Measurements from ENCODE around the gene PTPRN2.

Gene PTPRN2

DNA sequence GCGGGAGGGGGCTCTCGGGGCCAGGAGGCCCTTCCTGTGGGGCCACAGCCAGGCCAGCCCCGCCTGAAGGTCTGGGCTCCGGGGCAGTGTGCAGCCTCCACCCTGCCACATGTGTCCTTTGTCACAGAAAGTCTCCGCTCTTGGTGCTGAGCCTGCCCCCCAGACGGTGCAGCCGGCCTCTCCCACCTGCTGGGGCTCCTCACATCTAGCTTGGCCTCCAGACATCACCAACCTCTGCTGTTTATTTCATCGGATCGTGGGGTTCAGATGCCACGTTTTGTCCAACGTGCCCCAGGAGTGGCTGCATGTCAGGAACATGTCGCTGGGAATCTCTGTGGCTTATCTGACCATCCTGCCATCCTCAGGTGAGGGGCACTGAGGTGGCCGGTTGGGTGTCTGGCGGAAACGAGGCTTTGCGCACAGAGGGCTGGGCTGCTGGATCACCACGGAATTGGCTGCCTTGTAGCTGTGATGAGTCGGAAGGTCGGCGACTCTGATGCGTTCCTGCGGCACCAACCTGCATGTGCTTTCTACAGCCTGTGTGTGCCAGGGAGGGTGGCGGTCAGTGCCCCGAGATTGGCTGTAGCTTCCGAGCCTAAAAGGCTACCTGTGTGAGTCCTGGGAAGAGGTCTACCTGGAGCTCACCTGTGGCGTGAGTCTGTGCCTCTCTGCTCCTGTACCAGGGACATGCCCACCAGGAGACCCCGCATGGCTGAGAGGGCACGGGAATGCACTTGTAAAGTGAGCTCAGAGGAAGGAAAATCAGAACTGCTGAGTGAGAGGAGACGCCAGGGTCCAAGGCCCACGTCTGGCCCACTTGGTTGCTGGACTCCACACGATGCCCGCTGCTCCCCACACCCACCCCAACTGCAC, 934.4 kb downstream of the PTPRN2 start:
- no peak for DNase-seq (ENCODE audit: low read depth in 2 of 2)

DNA sequence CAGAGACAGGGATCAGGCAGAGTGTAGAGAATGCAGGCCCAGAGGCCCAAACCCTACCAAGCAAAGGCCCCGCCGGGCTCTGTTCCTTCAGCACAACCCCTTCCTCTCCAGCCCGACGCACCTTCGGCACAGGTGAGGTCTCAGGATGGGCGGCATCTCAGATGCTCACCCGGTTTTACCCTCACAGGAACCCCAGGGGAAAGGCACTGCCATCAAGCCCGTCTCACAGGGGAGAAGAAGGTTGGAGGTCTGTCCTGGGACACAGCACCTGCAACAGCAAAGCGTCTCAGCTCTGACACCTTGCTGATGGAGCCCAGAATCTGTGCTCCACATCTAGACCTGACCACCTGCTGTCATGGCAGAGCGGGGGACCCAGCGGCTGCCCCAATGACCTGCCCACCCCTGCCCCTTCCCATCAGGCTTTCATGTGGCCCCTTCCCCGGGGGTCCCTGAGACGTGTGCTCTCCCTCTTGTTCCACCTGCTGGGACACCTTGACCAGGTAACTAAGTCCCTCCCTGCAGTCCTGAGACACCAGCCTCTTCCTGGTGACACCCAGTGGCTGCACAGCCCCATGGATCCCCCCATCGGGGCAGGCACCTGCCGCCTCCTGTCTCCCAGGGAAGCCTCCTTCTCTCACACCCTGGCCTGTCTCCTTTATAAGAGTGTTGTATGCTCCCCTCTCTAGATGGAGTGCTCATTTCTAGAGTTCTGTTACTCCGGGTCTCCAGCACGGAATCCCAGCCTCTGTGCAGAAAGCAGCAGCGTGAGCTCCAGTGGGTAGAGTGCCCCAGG, 935.3 kb downstream of the PTPRN2 start:
- no peak for DNase-seq (ENCODE audit: low read depth in 2 of 2)

DNA sequence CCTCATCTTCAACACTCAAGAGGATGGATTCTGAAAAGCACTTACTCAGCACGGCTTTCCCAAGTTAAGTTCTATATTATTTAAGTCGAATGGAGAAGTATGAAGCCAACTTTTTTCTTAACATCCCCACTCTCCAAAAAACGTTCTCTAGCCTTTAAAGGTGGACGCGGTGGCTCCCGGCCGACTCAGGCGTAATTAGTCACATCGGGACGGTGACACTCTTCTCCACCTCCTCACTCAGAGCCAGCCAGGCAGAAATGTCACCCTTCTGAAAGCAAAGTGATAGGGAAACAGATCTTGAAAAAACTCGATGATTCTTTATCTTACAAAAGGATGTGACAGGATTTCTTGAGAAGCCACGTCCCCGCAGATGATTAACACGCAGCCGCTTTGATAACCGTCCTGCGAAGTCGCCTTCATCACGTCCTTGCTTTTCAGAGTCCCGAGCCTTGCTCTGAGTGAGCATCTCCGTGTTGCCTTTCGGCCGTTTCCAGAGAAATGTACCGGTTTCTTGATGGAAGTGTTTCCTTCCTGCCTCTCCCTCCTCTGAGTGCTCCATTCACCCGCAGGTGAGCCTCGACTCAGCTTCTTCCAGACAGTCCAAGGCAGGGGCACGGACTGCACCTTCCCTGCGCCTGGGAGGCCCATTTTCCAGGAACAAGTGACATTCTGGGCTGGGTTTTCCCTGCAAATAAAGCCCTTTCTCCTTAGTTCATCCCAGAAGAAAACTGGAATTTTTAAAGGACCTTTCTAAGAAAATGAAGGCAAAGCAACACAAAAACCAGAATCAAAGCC, 936.1 kb downstream of the PTPRN2 start:
- no peak for DNase-seq (ENCODE audit: low read depth in 2 of 2)

DNA sequence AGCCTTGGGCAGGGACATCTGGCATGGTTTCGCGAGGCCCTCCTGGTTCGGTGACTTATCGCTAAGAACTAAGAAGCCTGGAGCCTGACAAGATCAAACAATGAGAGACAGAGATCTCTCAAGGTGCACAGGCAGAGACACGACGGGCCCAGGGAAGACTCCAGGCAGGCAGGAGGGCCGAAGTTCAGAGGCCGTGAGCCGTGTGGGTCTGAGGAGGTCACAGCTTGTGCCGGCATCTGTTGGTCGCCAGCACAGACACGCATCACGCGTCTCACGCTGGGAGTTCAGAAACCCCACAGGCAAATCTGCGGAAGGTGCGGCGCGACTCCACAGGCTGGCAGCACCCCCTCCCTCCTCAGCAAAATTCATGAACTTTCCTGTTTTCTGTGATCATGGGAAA, 936.8 kb downstream of the PTPRN2 start:
- DNase-seq (ENCODE audit: low read depth in 2 of 2): no peak

DNA sequence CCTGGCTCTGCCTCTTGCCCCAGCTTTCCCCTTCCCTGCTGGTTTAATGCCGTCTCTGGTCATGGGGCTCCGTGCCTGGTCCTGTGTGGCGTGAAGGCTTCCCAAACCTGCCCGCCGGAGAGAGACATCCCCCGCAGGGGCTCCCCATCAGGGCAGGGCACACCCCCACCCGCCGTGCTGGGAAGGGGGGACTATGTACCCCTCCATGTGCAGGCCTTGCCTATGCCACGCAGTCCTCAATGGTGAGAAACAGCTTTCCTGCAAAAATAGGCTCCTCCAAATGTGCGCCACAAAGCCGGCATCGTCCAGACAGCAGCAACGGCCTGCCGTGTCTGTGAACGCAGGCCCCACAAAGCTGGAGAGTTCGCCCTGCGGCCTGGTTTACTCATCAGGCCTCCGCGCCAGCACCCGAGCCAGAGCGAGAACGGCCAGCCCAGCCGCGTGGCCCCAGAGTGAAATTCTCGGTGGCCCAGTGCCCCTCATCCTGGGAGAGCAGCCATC, 937.4 kb downstream of the PTPRN2 start:
- DNase-seq (ENCODE audit: low read depth in 2 of 2): no peak

DNA sequence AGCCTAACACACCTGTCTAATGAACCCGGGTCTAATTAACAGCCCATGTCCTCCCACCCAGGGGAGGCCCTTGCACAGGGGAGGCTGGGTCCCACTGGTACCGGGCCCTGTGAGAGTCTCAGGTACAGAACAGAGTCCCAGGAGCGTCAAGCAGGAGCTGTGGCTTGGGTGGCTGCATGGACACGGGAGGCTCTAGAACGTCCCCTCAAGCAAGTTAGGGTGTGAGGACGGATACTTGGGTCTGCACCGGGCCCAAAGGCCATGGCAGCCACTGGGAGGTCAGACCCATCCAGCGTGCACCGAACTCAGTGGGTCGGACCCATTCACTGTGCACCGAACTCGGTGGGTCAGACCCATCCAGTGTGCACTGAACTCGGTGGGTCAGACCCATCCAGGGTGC, 941.1 kb downstream of the PTPRN2 start:
- no peak for DNase-seq (ENCODE audit: low read depth in 2 of 2)

DNA sequence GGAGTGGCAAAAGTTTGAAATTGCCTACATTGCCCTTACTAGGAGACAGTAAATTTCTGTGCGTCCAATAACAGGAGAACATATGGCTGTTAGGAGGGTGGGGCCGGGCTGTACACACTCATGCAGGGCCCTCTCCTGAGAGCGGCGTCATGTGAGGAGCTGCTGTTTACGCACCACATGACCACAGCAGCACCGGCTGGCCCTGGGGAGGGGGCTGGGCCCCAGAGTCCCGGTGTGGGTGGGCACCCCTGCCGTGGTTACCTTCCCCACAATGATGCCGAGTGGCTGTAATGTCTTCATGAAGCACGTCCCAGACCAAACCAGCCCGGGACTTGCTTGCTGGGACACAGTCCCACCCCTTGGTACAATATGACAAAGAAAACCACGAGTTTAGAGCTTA, 942.1 kb downstream of the PTPRN2 start:
- DNase-seq (ENCODE audit: low read depth in 2 of 2): no peak

DNA sequence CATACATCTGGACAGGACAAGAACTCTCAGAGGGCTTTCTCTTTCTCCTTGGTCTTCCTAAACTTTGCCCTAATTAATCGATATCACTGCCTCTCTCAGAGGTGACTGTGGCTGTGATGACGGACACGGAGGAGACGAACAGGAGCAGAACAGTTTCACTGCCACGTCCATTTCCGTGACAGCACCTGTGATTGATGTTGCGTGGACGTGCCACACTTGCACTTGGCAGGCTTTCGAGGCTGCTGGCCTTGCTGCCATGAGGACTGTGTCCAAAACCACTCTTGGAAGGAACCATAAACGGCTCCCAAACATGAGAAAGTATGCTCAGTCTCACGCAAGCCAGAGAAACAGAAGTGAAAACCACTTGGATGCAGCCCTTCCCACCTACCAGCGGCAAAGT, 942.7 kb downstream of the PTPRN2 start:
- DNase-seq (ENCODE audit: low read depth in 2 of 2): no peak

DNA sequence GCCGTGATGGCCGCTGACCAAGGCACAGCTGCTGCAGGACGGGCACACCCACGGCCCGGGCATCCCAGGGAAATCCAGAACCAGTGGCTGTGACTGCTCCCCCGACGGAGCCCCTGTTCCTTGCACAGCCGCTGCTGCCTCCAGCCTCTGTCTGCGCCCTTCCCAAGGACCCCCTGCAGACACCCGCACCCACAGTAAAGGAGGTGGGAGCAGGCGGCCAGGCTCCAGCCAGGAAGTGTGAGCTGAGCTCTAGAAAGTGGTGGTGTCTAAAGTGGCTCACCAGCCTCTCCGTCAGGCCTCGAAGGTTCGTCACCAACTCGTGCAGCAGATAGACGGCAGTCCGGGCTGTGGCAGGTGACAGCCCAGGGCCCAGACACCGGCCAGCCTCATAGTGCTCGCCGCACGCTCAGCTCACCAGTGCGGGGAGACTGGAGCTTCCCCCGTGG, 944.1 kb downstream of the PTPRN2 start:
- DNase-seq (ENCODE audit: low read depth in 2 of 2): no peak

DNA sequence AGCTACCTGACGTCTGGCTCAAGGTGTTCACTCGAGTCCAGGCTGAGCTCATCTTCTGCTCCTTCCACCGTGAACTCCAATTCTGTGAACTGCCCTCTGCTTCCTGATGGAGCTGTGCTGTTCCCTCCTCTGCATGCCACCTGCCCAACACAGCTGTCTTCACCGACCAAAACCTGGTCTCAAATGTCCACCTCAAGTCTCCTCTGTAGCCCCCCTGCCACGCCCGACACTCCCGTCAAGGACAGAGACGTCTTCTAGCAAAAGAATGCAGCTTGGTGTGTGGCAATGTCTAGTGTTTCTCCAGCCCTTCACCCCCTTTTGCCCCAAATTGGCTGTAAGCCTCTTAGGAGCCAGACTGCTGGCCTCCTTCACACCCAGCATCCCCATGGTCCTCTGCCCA, 945.8 kb downstream of the PTPRN2 start:
- no peak for DNase-seq (ENCODE audit: low read depth in 2 of 2)

DNA sequence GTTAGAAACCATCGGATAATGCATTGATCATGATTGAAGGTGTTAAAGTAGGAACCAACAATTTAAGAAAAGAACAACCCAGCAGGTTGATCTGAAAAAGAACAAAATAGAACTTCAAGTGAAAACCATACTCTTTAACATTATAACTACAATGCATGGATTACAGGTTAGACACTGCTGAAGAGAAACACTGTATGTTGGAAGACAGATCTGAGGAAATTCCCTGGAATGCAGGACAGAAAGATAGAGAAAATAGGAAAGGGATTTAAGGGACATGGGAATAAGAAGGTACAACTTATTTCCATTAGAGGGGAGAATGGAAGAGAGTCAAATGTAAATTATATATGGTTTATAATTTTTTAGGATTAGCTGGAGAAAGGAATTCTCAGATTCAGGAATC, 947.5 kb downstream of the PTPRN2 start:
- no peak for DNase-seq (ENCODE audit: low read depth in 2 of 2)

DNA sequence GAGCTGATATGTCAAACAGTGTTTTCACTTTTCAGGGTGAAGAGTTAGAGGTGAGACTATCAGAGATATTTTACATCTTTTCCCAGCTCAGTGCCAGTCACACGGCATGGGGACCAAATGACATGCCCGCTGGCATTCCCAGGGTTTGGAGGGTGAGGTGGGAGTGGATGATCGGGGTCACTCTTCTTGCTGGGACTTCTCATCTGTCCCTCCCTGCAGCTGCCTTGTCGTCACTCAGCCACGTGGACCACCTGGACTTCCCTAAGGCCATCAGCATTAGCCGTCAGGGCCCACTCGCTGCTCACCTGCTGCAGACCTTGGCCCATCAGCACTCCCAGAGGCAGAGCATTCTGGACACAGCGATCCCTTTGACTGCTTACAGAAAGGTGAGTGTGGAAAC, 949.1 kb downstream of the PTPRN2 start:
- no peak for DNase-seq (ENCODE audit: low read depth in 2 of 2)

DNA sequence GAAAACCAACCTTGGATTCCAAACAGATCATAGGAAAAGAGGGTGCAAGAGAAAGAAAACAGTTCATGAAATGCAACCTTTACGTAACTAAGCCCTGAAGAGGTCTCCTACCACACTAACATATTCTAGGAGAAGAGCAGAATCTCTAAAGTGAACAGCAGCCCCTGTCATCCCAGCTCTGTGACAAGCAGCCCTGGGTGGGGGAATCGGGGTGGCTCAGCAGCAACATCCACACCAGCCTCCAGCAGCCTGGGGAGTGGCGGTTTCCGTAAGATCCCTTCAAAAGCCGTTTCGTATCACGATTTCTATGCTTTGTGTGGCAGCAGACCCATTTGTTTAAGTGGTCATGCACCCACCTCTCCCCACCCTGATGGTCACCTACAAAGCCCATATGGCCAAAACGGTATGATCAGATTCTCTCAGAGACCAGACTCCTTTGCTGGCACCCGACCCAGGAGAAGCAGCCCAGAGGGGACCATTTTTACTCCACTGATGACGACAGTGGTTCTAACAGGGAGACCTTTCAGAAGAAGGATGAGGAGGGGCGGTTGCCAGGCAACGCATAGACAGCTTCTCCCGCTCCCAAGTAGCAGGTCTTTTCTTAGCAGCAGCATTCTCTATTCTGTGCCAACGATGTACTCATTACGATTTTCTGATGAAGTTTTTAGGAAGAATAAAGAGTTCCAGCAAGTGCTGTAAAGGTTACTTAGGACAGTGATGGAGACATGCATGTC, 950.2 kb downstream of the PTPRN2 start:
- DNase-seq (ENCODE audit: low read depth in 2 of 2): no peak

DNA sequence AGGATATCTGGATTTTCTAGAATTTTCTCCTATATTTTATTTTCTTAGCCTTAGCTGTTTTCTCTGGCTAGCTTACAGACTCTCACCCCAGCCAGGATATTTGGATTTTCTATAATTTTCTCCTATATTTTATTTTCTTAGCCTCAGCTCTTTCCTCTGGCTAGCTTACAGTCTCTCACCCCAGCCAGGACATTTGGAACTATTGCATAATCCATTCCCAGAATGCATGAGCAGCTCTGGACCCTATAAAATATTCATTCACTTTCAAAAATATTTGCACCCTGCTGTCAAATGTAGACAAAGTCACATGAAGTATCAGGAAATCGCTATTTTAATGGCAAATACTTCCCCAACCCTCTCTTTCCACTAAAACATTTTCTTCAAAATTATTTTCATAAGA, 952.0 kb downstream of the PTPRN2 start:
- DNase-seq (ENCODE audit: low read depth in 2 of 2): no peak

DNA sequence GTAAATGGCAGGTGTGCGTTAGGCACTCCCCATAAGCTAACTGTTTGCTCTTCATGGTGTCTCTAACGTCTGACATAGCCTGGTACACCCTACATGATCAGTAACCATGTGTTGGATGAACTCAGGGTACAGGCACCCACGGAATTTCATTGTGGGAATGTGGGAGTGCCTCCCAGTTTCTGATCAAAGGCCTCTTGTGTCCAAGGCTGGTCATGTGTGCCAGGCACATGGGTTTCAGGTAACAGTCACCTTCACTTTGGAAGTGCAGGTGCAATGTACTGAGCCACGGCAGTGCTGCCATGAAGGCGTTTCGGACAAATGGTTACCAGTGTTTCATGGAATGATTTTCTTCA, 952.5 kb downstream of the PTPRN2 start:
- no peak for DNase-seq (ENCODE audit: low read depth in 2 of 2)

DNA sequence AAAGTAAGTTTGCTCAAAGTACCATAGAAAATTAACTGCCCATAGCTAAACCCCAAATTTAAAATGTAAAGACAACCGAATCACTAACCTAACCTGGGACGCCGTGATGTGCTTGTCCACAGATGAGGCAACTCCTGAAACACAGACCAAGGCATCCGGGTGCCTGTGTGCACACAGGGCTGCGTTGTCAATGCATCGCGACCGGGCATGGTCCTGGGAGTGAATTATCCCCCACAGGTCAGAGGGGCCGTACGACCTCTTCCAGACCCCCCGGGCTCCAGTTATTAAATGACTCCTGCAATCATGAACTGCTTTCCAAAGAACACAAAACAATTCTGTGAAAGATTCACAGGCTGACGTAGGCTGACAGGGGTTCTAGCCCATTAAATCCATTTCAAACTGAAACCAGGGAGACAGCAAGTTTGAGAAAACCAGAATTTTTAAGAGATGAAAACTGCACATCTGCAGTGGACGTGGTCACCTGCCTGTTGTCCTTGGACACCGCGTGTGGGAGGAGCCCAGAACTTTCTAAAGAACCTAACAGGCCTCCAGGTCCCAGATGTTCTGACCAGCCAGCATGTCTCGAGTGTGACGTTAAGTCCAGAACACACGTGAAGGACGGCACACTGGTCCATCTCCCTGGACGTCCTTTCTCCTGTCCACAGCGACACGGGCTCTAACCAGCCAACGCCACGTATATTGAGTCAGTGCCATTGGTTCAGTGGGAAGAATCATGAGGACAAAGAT, 953.0 kb downstream of the PTPRN2 start:
- no peak for DNase-seq (ENCODE audit: low read depth in 2 of 2)

DNA sequence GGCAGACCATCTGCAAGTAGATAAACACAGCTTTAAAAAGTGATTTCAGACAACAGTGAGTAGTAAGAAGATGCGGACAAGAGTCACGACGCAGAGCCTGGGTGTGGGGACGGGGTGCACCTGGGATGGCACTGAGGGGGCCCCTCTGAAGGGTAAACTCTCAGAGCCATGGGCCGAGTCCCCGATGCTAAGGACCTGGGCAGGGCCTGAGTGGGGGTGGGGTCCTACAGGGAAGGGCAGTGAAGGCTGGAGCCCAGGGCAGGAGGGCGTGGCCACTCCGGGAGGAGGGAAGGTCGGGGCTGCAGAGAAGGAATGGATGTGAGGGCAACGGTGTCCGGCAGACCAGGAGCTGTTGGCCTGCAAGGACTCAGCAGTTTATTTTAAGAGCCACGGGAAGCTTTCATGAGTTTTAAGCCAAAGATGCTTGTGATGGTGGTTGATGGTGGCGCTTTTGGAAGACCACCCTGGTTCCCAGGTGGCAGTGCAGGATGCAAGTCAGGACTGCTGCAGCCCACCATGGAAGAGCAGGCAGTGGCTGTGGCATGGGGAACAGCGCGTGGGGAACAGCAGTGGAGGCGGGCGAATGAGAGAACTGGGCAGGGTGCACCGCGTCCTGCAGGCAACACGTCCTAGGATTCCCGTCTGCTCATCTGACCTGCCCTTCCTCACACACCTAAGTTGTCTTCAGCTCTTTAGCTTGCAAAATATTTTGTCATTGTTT, 954.0 kb downstream of the PTPRN2 start:
- DNase-seq (ENCODE audit: low read depth in 2 of 2): no peak

DNA sequence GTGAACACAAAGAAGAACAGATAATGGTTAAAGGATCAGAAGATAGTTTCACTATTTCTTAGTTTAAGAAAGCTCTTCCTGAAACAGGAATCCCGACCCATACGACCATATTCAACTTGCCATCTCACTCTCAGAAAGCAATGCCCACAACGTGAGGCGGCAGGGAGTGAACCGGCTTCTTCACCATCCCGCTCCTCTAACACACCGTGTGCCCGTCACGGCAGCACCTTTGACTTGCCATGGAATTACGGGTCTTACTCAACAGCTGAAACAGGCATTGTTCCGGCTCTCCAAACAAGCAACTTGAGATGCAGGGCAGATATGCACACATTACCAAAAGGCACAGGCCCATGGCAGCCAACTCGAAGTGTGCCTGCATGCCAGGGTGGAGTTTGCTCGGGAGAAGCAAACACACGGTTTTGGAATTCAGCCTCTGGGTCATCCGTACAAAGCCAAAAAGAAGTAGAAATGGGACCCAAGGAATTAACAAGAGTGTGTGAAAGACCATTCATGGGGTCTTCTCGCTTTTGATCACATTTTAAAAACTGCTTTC, 957.2 kb downstream of the PTPRN2 start:
- no peak for DNase-seq (ENCODE audit: low read depth in 2 of 2)

DNA sequence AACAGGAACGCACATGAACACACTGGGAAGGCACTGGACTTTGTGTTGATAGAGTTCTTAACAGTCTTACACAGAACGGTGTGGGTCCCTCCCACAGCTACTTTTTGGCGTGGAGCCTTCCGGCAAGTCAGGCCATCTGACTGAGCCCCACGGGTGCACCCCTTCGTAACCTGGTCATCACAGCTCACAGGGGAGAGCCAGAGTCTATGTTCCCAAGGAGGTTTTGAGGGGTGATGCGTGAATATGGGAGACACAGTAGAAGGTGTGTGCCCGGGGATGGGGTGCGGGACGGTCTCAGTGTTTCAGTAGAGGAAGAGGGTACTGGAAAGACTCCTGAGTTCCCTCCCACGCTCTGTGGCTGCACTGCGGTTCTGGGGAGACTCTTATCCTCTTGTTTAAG, 959.2 kb downstream of the PTPRN2 start:
- DNase-seq (ENCODE audit: low read depth in 2 of 2): no peak

DNA sequence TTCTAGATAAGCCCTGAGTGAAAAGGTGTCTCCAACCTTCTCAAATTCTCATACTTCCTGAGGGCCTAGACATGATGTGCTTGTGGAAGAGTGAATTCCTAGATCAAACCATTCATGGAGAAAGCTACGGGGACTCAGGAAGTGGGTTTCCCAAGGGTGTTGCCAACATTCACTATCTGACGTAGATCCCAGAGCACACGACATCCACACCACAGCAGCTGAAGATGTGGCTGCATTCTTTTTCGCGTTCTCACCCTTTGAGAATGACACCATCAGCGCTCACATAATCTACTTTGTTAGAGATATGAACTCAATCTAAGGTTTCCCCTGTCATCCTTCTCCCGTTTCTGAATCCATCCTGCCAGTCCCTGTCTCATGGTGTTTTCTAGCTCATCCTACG, 960.0 kb downstream of the PTPRN2 start:
- DNase-seq (ENCODE audit: low read depth in 2 of 2): no peak

Data from stimulated activated CD8-positive, alpha-beta memory T cell treated with anti-CD3 and anti-CD28 coated beads, Interleukin-15, amount 100 ng/mL, for 48 hours (primary cell).